ENCODE results near the gene IL4I1. TPM values are rescaled to one million over a fixed set of nuclear protein-coding genes. Genes with fewer than 3 reads are reported as not detected.

IL4I1 gene
- total RNA-seq, 1 donor from 2014 or later = 0.24 TPM

DNA sequence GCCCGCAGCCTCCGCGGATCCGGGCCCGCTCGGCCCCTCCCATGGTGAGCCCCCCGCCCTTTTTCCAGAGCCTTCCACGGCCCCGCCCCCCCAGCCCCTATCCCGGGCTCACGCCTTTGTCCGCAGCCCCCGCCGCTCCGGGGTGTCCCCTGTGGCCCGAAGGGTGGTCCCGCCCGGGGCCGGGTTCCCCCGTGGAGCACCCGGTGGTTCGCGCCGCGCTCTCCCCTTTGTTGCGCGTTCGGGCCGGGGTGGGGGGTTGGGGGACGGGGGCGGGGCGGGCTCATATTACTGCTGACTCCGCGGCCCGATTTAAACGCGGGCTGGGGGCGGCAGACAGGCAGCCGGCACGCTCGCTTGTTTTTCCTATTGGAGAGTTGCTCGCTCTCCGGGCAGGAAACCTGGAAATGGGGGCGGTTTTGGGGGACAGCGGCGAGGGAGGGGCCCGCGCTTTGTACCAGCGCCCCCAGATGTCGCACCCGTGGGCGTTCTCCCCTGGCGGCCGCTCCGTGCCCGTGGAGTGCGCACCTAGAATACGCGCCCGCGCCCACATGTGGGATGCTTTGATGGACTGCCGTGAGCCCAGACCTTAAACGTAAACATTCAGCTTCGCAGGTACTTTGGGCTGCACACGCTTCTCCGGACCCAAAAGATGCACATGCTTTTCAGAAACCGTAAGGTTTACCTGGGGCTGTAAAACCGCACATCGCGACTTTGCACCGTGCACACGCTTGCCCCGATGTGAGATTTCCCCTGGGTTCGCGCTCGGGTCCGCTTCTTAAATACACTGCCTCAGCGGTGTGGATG is 45.0 kb downstream of the IL4I1 start:
- peaks cover 18% of the 10 kb centered on the region for H3K36me3 Mint-ChIP-seq (ENCODE audit: insufficient read depth)
- peaks cover 6% of the 10 kb centered on the region for H3K9me3 Mint-ChIP-seq (ENCODE audit: low read depth)
- H3K4me1 Mint-ChIP-seq (ENCODE audit: low read depth) = peaks cover 20% of the 10 kb centered on the region
- peak overlapping the region; percentile 85 for H3K27ac Mint-ChIP-seq
- H3K27me3 Mint-ChIP-seq = no peaks in the 10 kb centered on the region
- TF ChIP-seq, protein P1, sequence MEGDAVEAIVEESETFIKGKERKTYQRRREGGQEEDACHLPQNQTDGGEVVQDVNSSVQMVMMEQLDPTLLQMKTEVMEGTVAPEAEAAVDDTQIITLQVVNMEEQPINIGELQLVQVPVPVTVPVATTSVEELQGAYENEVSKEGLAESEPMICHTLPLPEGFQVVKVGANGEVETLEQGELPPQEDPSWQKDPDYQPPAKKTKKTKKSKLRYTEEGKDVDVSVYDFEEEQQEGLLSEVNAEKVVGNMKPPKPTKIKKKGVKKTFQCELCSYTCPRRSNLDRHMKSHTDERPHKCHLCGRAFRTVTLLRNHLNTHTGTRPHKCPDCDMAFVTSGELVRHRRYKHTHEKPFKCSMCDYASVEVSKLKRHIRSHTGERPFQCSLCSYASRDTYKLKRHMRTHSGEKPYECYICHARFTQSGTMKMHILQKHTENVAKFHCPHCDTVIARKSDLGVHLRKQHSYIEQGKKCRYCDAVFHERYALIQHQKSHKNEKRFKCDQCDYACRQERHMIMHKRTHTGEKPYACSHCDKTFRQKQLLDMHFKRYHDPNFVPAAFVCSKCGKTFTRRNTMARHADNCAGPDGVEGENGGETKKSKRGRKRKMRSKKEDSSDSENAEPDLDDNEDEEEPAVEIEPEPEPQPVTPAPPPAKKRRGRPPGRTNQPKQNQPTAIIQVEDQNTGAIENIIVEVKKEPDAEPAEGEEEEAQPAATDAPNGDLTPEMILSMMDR (IDR thresholded peaks at IDR 0.05; ENCODE audit: unreplicated experiment) = peak; percentile 9
- DNase-seq (ENCODE audit: low spot score, unreplicated experiment) = peak; percentile 43
- peak overlapping the region; percentile 84 for H3K4me3 Mint-ChIP-seq (ENCODE audit: low read depth)

DNA sequence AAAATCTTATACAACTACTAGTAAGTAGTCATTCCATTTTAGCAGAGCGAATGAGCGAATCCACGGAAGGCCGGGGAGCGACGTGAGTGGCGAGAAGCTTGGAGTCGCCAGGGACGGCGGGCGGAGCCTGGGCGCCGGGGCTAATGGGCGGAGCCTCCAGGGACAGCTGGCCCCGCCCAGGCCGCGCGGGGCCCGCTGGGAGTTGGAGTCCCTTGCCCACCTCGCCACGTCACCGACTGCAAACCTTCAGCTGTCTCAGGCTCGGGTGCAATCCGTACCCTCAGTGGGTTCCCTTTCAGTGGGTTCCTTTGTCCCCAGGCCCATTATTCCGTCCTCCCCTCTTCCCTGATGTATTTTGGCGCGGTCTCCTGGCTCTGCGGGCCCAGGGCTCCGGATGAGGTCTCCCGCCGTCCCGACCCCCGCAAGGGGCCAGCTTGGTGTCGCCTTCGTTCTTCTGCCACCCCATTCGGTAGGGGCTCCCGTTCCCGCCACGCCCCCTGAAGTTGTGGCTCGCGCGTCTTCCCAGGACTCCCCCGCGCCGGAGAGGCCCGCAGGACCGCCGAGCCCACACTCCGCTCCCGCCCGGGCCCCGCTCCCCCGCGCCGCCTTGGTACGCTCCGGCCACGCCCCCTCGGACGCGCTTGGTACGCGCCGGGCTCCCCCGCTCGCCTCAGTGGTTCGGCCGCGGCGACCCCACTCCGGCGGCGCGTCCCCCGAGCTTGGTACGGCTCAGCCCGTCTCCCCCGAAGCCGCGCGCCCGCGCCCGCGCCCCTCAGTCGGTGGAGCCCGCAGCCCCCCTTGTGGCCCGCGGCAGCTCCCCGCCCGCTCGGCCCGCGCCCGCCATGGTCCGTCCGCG is 46.0 kb downstream of the IL4I1 start, which contains the start of gene PTOV1:
PTOV1 (plus strand) TSS at position 673 of the 856 bp plus-strand sequence.
- DNase-seq (ENCODE audit: low spot score, unreplicated experiment) = peak; percentile 89
- TF ChIP-seq, protein P1 (IDR thresholded peaks at IDR 0.05; ENCODE audit: unreplicated experiment) = no peak
- peak within 1 kb of the TSS; percentile 98 for H3K27ac Mint-ChIP-seq
- peak within 1 kb of the TSS; percentile 87 for H3K4me3 Mint-ChIP-seq (ENCODE audit: low read depth)
- no peaks in the 10 kb centered on the region for H3K27me3 Mint-ChIP-seq
- peaks cover 21% of the 10 kb centered on the region for H3K36me3 Mint-ChIP-seq (ENCODE audit: insufficient read depth)
- peaks cover 6% of the 10 kb centered on the region for H3K9me3 Mint-ChIP-seq (ENCODE audit: low read depth)
- peaks cover 23% of the 10 kb centered on the region for H3K4me1 Mint-ChIP-seq (ENCODE audit: low read depth)

DNA sequence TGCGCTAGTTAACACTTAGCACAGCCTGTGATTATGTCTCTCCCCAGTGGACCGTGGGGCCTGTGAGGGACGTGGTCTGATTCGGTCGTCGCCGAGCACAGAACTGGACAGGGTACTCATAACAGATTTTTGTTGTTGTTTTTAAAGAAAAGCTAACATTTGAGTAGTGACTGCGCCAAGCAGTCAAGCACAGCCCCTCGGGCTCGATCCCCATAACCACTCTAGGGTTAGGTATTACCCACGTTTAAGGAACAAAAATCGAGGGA is 46.5 kb downstream of the IL4I1 start:
- H3K4me1 Mint-ChIP-seq (ENCODE audit: low read depth) = peaks cover 26% of the 10 kb centered on the region
- TF ChIP-seq, protein P1 (IDR thresholded peaks at IDR 0.05; ENCODE audit: unreplicated experiment) = no peak
- peak overlapping the region; percentile 98 for H3K27ac Mint-ChIP-seq
- DNase-seq (ENCODE audit: low spot score, unreplicated experiment) = no peak
- H3K4me3 Mint-ChIP-seq (ENCODE audit: low read depth) = peak overlapping the region; percentile 87
- H3K27me3 Mint-ChIP-seq = no peaks in the 10 kb centered on the region
- peaks cover 19% of the 10 kb centered on the region for H3K36me3 Mint-ChIP-seq (ENCODE audit: insufficient read depth)
- H3K9me3 Mint-ChIP-seq (ENCODE audit: low read depth) = peaks cover 6% of the 10 kb centered on the region

DNA sequence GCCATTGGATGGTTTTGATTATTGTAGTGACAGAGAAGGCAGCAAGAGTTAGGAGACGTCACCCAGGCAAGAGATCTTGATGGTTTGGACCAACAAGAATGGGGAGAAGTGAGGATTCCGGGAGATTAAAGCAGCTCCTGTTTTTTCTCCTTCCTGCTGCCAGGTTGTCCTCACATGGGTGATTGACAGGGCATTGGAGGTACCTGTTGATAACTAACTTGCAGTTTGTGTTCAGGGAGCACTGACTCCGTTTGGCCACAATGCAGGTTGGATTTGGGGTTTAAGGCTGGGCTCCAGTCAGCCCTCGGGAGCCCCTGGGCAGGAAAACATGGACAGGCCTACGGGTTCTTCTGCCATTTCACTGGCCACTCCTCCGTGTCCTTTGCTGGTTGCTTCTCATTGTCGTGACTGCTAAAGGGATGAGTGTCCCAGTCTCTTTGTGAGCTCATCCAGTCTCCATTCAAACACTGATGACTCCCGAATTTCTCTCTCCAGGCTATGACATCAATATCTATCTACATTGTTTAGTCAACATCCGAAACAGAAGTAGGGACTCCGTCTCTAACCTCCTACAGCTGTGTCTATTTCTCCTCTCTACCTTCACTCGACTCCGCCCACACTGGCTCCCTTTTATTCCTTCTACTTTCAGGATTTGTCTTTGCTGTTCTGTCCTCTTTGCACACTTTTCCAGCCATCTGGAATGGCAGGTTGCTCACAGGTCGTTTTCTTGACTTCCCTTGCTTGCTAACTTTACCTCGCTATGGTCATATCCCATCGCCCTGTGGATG is 47.1 kb downstream of the IL4I1 start:
- Mint-ChIP-seq H3K4me3 (ENCODE audit: low read depth) (peak overlapping the region; percentile 87), H3K9me3 (ENCODE audit: low read depth) (peaks cover 6% of the 10 kb centered on the region), H3K36me3 (ENCODE audit: insufficient read depth) (peaks cover 19% of the 10 kb centered on the region), H3K27ac (peak overlapping the region; percentile 98), H3K4me1 (ENCODE audit: low read depth) (peaks cover 28% of the 10 kb centered on the region), H3K27me3 (no peaks in the 10 kb centered on the region)
- TF ChIP-seq, protein P1 (IDR thresholded peaks at IDR 0.05; ENCODE audit: unreplicated experiment) = no peak
- no peak for DNase-seq (ENCODE audit: low spot score, unreplicated experiment)

DNA sequence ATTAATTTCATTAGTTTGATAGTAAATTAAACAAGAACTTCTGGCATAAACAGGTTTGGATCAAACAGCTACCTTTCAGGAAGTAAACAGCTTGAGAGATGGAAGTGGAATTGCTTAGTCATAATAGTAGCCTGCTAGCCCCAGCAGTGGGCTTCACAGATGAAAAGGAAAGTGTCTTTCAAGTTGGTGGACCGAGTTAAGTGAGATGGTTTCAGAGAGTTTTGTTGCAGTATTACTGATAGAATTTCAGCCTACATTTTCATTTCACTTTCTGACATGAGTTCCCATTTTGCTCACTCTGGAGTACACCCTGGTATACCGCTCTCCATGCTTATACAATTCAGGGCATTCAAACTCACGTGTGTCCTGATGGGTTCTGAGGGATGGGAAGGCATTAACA is 47.7 kb downstream of the IL4I1 start:
- Mint-ChIP-seq H3K9me3 (ENCODE audit: low read depth) (peaks cover 6% of the 10 kb centered on the region), H3K4me3 (ENCODE audit: low read depth) (peak overlapping the region; percentile 33), H3K36me3 (ENCODE audit: insufficient read depth) (peaks cover 19% of the 10 kb centered on the region), H3K27ac (no peak overlapping the region), H3K27me3 (no peaks in the 10 kb centered on the region), H3K4me1 (ENCODE audit: low read depth) (peaks cover 28% of the 10 kb centered on the region)
- TF ChIP-seq, protein P1 (IDR thresholded peaks at IDR 0.05; ENCODE audit: unreplicated experiment) = no peak
- no peak for DNase-seq (ENCODE audit: low spot score, unreplicated experiment)
